Neural cell (in vitro differentiated cells): ENCODE results near the gene GAREM1. TPM values are rescaled to one million over a fixed set of nuclear protein-coding genes. Genes with fewer than 3 reads are reported as not detected.

Experiments used
- H2AFZ ChIP-seq: fragments of 200-600, 300-800 bp; sonication (generic), shearing (Covaris generic); 2 replicates; pipeline ENCODE4 v1.6.0; 2014; ENCODE audit warnings: low read depth, mild to moderate bottlenecking, antibody characterized with exemption, low read length, moderate library complexity
- H3F3A ChIP-seq: fragments of 200-600 bp; shearing (Covaris generic); 2 replicates; pipeline ENCODE4 v1.6.1; 2016; ENCODE audit warnings: mild to moderate bottlenecking, moderate library complexity, mixed read lengths, antibody characterized with exemption, low read length; ENCODE audit not compliant: insufficient read depth, poor library complexity, severe bottlenecking
- H3K27ac ChIP-seq: fragments of 200-600, 300-800 bp; sonication (generic), shearing (Covaris generic); 2 replicates; pipeline ENCODE4 v1.5.1; 2014; ENCODE audit warnings: mild to moderate bottlenecking, low read length, moderate library complexity
- H3K27me3 ChIP-seq: fragments of 300-800, 200-600 bp; sonication (generic), shearing (Covaris generic); 2 replicates; pipeline ENCODE4 v1.6.0; 2014; ENCODE audit warnings: mild to moderate bottlenecking, low read depth, low read length, moderate library complexity; ENCODE audit not compliant: insufficient read depth
- H3K36me3 ChIP-seq: fragments of 300-800, 200-600 bp; sonication (generic), shearing (Covaris generic); 2 replicates; pipeline ENCODE4 v1.5.1; 2014; ENCODE audit warnings: mild to moderate bottlenecking, antibody characterized with exemption, low read length, moderate library complexity; ENCODE audit not compliant: insufficient read depth
- H3K4me2 ChIP-seq: fragments of 300-800, 200-600 bp; sonication (generic), shearing (Covaris generic); 2 replicates; pipeline ENCODE4 v1.6.0; 2014; ENCODE audit warnings: mild to moderate bottlenecking, low read length
- H3K4me3 ChIP-seq: fragments of 300-800, 200-600 bp; sonication (generic), shearing (Covaris generic); 2 replicates; pipeline ENCODE4 v1.5.1; 2014; ENCODE audit warnings: mild to moderate bottlenecking, low read length, moderate library complexity
- H3K79me2 ChIP-seq: fragments of 200-600 bp; shearing (Covaris generic); replicated peaks from 2 replicates; pipeline ENCODE4 v1.6.0; 2014; ENCODE audit warnings: mild to moderate bottlenecking, low read length, moderate library complexity; ENCODE audit not compliant: insufficient read depth
- H3K9ac ChIP-seq: fragments of 300-800, 200-600 bp; sonication (generic), shearing (Covaris generic); 2 replicates; pipeline ENCODE4 v1.6.1; 2016; ENCODE audit warnings: mild to moderate bottlenecking, low read length, mixed read lengths
- H3K9me2 ChIP-seq: fragments of 200-600 bp; shearing (Covaris generic); 2 replicates; pipeline ENCODE4 v1.6.1; 2016; ENCODE audit warnings: mild to moderate bottlenecking, low read length, mixed read lengths; ENCODE audit not compliant: insufficient read depth
- H3K9me3 ChIP-seq: fragments of 200-600, 300-800 bp; sonication (generic), shearing (Covaris generic); 2 replicates; pipeline ENCODE4 v1.6.1; 2016; ENCODE audit warnings: mild to moderate bottlenecking, mixed run types, low read length, moderate library complexity, mixed read lengths
- H4K20me1 ChIP-seq: fragments of 200-600 bp; shearing (Covaris generic); 2 replicates; pipeline ENCODE4 v1.6.1; 2016; ENCODE audit warnings: mild to moderate bottlenecking, mixed run types; ENCODE audit not compliant: insufficient read depth
- EP300 ChIP-seq: fragments of 450-650 bp; conservative IDR thresholded peaks from 2 replicates; pipeline ENCODE4 v1.6.1; 2014; ENCODE audit warnings: antibody characterized with exemption, mild to moderate bottlenecking, moderate library complexity; ENCODE audit not compliant: poor library complexity, severe bottlenecking
- EZH2 ChIP-seq: fragments of 200-600, 300-800 bp; shearing (Covaris generic), sonication (generic); IDR thresholded peaks from 2 replicates; pipeline ENCODE4 v1.6.1; 2014; ENCODE audit warnings: antibody characterized with exemption, low read length, borderline replicate concordance, mild to moderate bottlenecking; ENCODE audit not compliant: insufficient read depth, poor library complexity, severe bottlenecking
- MXI1 ChIP-seq: fragments of 450-650 bp; conservative IDR thresholded peaks from 2 replicates; pipeline ENCODE4 v1.6.1; 2014; ENCODE audit warnings: antibody characterized with exemption, mild to moderate bottlenecking; ENCODE audit not compliant: poor library complexity, severe bottlenecking
- POLR2AphosphoS5 ChIP-seq: IDR thresholded peaks from 2 replicates; pipeline ENCODE4 v1.6.1; 2012
- RAD21 ChIP-seq: fragments of 450-650 bp; conservative IDR thresholded peaks from 2 replicates; pipeline ENCODE4 v1.6.1; 2014; ENCODE audit warnings: antibody characterized with exemption, mild to moderate bottlenecking, moderate library complexity
- SMC3 ChIP-seq: fragments of 450-650 bp; conservative IDR thresholded peaks from 2 replicates; pipeline ENCODE4 v1.6.1; 2014; ENCODE audit warnings: antibody characterized with exemption, mild to moderate bottlenecking, moderate library complexity; ENCODE audit not compliant: poor library complexity
- TAF1 ChIP-seq: IDR thresholded peaks from 2 replicates; pipeline ENCODE4 v1.6.1; 2012; ENCODE audit warnings: low read depth
- polyA plus RNA-seq: library from polyadenylated mRNA; depleted of rRNA; stranded (reverse); fragments of >200 nt; gene quantifications from 2 replicates; pipeline ENCODE4 v1.2.3, GENCODE V29; 2014
- TF ChIP-seq, protein P1 (sequence below): fragments of 450-650 bp; IDR thresholded peaks from 2 replicates; pipeline ENCODE4 v1.5.1; 2014; ENCODE audit warnings: antibody characterized with exemption, mild to moderate bottlenecking, moderate library complexity; ENCODE audit not compliant: poor library complexity, severe bottlenecking
- TF ChIP-seq, protein P2 (sequence below): IDR thresholded peaks from 2 replicates; pipeline ENCODE4 v1.6.1; 2012; ENCODE audit warnings: borderline replicate concordance

Gene GAREM1
- polyA plus RNA-seq, 1 donor from 2014 or later, result 1.3 TPM

DNA sequence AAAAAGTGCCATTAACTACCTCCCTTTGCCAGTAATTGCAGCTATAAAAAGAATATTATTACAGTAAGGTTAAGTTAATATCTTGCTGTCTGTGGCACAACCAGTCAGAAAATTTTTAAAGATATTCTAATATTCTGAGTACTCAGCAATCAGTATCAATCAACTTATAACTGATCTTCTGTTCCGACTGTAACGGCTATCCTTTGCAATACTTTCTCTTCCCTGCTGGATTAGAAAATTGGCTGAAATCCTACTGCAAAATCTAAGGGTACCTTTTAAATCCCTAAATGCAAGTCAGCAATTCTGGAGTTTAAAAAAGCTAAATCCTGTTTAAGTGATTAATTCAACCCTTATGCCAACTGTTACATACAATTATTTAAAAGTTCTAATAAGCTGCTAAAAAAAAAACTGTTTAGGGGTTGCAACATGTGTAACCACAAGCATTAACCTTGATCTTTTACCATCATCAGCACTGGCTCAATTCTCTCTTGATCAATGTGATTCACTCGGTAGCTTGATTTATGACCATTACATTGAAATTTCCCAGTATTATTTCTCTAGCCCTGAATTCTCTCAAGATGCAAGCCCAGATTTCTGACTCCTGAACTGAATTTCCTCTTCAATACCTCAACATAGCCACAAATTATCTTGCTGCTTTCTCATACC, 20.5 kb downstream of the GAREM1 start:
- no peaks in the 10 kb centered on the region for H3K9me2 ChIP-seq
- no peaks in the 10 kb centered on the region for H3K9me3 ChIP-seq
- H3K4me3 ChIP-seq, result no peak overlapping the region
- TF ChIP-seq EP300, result no peak
- TF ChIP-seq EZH2, result no peak
- TF ChIP-seq POLR2AphosphoS5, result no peak
- TF ChIP-seq, protein P1, sequence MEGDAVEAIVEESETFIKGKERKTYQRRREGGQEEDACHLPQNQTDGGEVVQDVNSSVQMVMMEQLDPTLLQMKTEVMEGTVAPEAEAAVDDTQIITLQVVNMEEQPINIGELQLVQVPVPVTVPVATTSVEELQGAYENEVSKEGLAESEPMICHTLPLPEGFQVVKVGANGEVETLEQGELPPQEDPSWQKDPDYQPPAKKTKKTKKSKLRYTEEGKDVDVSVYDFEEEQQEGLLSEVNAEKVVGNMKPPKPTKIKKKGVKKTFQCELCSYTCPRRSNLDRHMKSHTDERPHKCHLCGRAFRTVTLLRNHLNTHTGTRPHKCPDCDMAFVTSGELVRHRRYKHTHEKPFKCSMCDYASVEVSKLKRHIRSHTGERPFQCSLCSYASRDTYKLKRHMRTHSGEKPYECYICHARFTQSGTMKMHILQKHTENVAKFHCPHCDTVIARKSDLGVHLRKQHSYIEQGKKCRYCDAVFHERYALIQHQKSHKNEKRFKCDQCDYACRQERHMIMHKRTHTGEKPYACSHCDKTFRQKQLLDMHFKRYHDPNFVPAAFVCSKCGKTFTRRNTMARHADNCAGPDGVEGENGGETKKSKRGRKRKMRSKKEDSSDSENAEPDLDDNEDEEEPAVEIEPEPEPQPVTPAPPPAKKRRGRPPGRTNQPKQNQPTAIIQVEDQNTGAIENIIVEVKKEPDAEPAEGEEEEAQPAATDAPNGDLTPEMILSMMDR, result no peak
- TF ChIP-seq TAF1, result no peak
- no peak for TF ChIP-seq RAD21
- no peak for TF ChIP-seq SMC3
- TF ChIP-seq MXI1, result no peak
- TF ChIP-seq, protein P2, sequence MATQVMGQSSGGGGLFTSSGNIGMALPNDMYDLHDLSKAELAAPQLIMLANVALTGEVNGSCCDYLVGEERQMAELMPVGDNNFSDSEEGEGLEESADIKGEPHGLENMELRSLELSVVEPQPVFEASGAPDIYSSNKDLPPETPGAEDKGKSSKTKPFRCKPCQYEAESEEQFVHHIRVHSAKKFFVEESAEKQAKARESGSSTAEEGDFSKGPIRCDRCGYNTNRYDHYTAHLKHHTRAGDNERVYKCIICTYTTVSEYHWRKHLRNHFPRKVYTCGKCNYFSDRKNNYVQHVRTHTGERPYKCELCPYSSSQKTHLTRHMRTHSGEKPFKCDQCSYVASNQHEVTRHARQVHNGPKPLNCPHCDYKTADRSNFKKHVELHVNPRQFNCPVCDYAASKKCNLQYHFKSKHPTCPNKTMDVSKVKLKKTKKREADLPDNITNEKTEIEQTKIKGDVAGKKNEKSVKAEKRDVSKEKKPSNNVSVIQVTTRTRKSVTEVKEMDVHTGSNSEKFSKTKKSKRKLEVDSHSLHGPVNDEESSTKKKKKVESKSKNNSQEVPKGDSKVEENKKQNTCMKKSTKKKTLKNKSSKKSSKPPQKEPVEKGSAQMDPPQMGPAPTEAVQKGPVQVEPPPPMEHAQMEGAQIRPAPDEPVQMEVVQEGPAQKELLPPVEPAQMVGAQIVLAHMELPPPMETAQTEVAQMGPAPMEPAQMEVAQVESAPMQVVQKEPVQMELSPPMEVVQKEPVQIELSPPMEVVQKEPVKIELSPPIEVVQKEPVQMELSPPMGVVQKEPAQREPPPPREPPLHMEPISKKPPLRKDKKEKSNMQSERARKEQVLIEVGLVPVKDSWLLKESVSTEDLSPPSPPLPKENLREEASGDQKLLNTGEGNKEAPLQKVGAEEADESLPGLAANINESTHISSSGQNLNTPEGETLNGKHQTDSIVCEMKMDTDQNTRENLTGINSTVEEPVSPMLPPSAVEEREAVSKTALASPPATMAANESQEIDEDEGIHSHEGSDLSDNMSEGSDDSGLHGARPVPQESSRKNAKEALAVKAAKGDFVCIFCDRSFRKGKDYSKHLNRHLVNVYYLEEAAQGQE, result no peak
- H3K9ac ChIP-seq, result no peak overlapping the region
- H3K4me2 ChIP-seq, result no peak overlapping the region
- H3K27me3 ChIP-seq, result no peaks in the 10 kb centered on the region
- no peak overlapping the region for H2AFZ ChIP-seq
- no peaks in the 10 kb centered on the region for H4K20me1 ChIP-seq
- no peaks in the 10 kb centered on the region for H3K79me2 ChIP-seq
- H3F3A ChIP-seq, result no peaks in the 10 kb centered on the region
- no peak overlapping the region for H3K27ac ChIP-seq
- no peaks in the 10 kb centered on the region for H3K36me3 ChIP-seq

DNA sequence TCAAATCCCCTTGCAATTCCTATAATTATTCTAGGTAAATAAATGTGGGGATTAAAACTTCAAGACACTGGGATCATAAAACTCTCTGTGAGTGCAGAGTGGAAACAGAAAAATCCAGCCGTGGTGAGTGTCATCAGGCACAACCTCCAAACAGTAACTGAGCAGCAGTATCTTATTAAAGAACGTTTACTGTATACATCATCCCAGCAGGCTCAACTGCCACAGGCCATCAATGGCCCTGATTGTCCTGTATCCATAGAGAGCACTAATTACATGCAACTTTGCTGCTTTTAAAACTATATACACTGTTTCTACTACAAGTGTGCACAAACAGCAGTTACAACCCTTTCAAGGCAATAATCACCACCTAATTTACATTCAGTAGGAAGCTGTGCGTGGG, 23.9 kb downstream of the GAREM1 start:
- no peaks in the 10 kb centered on the region for H3F3A ChIP-seq
- no peak overlapping the region for H2AFZ ChIP-seq
- no peaks in the 10 kb centered on the region for H3K9me3 ChIP-seq
- H3K36me3 ChIP-seq, result no peaks in the 10 kb centered on the region
- H3K4me3 ChIP-seq, result no peak overlapping the region
- H3K27me3 ChIP-seq, result no peaks in the 10 kb centered on the region
- TF ChIP-seq POLR2AphosphoS5, result peak; percentile 43
- TF ChIP-seq TAF1, result no peak
- no peak for TF ChIP-seq EZH2
- no peak for TF ChIP-seq SMC3
- no peak overlapping the region for H3K4me2 ChIP-seq
- no peak overlapping the region for H3K9ac ChIP-seq
- peaks cover 9% of the 10 kb centered on the region for H3K79me2 ChIP-seq
- H4K20me1 ChIP-seq, result no peaks in the 10 kb centered on the region
- no peak overlapping the region for H3K27ac ChIP-seq
- H3K9me2 ChIP-seq, result no peaks in the 10 kb centered on the region
